Vagina (tissue), 2 donors: ENCODE data around the gene ATG4B. TPM values are rescaled to one million over a fixed set of nuclear protein-coding genes. Genes with fewer than 3 reads are reported as not detected.

Experiments
- DNase-seq, 2 donors: peaks; one replicate each; pipeline ENCODE4 v3.0.0-alpha.2; 2017; ENCODE audit errors: extremely low spot score in 2 of 2
- H3K27ac ChIP-seq: fragments of 200-600 bp; sonication (generic); one replicate; pipeline ENCODE4 v1.5.1; 2019
- H3K27me3 ChIP-seq: fragments of 200-600 bp; sonication (generic); one replicate; pipeline ENCODE4 v1.5.1; 2019
- H3K36me3 ChIP-seq, 2 donors: fragments of 200-600 bp; sonication (generic); one replicate each; pipeline ENCODE4 v1.5.1; 2017 to 2019
- H3K4me1 ChIP-seq: fragments of 200-600 bp; sonication (generic); one replicate; pipeline ENCODE4 v1.5.1; 2019
- H3K4me3 ChIP-seq, 2 donors: fragments of 200-600 bp; sonication (generic); 1 replicate in 1 of 2; 2 replicates in 1 of 2; pipeline ENCODE4 v1.5.1; 2016 to 2019
- H3K9me3 ChIP-seq: fragments of 200-600 bp; sonication (generic); one replicate; pipeline ENCODE4 v1.5.1; 2019
- POLR2A ChIP-seq, 2 donors: fragments of 450-650 bp; IDR thresholded peaks; one replicate each; pipeline ENCODE4 v1.6.1; 2017; ENCODE audit warnings: antibody characterized with exemption in 2 of 2, mild to moderate bottlenecking in 2 of 2, moderate library complexity in 2 of 2
- POLR2AphosphoS5 ChIP-seq, 2 donors: sonication (generic); formaldehyde crosslinking; IDR thresholded peaks; one replicate each; pipeline ENCODE4 v1.9.0; 2017; ENCODE audit warnings: antibody characterized with exemption in 2 of 2, mild to moderate bottlenecking in 2 of 2, low read depth in 1 of 2; ENCODE audit not compliant: insufficient read depth in 1 of 2
- intact Hi-C: fragments of 100-400 bp; cut with DNase I; formaldehyde crosslinking; loops from one replicate; pipeline ENCODE4 v1.15.1; 2023
- total RNA-seq: library from RNA; depleted of rRNA; stranded (reverse); fragments of >200 nt; gene quantifications from one replicate; pipeline ENCODE4 v1.2.3, GENCODE V29; 2016
- TF ChIP-seq, protein P1 (sequence below), 3 experiments: fragments of 450-650 bp in 2 of 3; fragments of 200-600 bp in 1 of 3; sonication (generic) in 1 of 3; IDR thresholded peaks; one replicate each; pipeline ENCODE4 v1.5.1; 2017 to 2019; ENCODE audit warnings: antibody characterized with exemption in 3 of 3, mild to moderate bottlenecking in 2 of 3, moderate library complexity in 2 of 3

The ATG4B gene
- total RNA-seq, 1 donor from 2014 or later: 104 TPM

DNA sequence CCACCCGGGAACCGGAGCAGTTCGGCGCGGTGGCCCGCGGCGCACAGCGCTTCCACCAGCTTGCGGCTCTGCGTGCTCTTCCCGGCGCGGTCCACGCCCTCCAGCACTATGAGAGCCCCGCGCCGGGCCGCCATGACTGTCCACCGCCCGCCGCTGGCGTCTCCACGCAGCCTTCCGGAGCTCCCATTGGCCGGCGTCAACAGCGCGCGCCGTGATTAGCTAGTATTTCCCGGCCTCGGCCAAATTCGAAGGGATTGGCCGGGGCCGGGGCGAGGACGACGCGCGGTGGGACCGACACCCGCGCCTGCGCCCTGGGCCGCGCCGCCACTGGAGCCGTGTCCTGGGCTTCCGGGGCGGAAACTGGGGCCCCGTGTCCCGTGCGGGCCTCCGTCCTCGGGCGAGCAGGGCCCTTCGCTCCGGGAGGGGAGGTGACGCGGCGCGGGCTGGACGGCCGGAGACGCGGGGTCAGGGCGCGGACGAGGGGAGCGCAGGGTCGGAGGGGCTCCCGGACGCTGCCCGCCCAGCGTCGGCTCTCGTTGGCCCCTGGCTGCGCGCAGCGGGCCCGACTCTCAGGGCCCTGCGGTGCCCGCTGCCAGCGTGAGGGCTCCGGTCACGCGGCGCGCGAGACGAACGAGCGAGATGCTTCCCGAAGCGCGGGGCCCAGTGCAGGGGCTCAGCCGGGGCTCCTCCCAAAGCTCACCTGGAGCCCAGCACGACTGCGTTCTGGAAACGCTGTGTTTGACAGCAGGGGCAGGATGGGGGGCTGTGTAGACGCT lies 49.3 kb downstream of the ATG4B start, which contains the start of gene DTYMK:
DTYMK (minus strand) TSS at position 166 of the 776 bp plus-strand sequence; CDS start at position 134, 32 bp downstream.
- Histone ChIP-seq H3K27me3 (no peaks in the 10 kb centered on the region), H3K9me3 (no peaks in the 10 kb centered on the region), H3K36me3 (peaks cover 0 to 22% of the 10 kb centered on the region in 2 donors), H3K27ac (peak within 1 kb of the TSS; percentile 88), H3K4me3 (peak within 1 kb of the TSS; percentile 80 to 99), H3K4me1 (peaks cover 36% of the 10 kb centered on the region)
- TF ChIP-seq POLR2A (IDR thresholded peaks at IDR 0.05) (peak in 1 of 2 donors; percentile 72), POLR2AphosphoS5 (IDR thresholded peaks at IDR 0.05; ENCODE audit: insufficient read depth in 1 of 2, low read depth in 1 of 2) (peak; percentile 17 to 58)
- TF ChIP-seq, protein P1, sequence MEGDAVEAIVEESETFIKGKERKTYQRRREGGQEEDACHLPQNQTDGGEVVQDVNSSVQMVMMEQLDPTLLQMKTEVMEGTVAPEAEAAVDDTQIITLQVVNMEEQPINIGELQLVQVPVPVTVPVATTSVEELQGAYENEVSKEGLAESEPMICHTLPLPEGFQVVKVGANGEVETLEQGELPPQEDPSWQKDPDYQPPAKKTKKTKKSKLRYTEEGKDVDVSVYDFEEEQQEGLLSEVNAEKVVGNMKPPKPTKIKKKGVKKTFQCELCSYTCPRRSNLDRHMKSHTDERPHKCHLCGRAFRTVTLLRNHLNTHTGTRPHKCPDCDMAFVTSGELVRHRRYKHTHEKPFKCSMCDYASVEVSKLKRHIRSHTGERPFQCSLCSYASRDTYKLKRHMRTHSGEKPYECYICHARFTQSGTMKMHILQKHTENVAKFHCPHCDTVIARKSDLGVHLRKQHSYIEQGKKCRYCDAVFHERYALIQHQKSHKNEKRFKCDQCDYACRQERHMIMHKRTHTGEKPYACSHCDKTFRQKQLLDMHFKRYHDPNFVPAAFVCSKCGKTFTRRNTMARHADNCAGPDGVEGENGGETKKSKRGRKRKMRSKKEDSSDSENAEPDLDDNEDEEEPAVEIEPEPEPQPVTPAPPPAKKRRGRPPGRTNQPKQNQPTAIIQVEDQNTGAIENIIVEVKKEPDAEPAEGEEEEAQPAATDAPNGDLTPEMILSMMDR (IDR thresholded peaks at IDR 0.05): peak in 1 of 3 experiments; percentile 1
- peak in 1 of 2 donors; percentile 95 for DNase-seq
- intact Hi-C loops: loop anchor here (2.0 kb wide), 1 partner anchor 16 kb away; the partner anchor contains the start of gene ING5

DNA sequence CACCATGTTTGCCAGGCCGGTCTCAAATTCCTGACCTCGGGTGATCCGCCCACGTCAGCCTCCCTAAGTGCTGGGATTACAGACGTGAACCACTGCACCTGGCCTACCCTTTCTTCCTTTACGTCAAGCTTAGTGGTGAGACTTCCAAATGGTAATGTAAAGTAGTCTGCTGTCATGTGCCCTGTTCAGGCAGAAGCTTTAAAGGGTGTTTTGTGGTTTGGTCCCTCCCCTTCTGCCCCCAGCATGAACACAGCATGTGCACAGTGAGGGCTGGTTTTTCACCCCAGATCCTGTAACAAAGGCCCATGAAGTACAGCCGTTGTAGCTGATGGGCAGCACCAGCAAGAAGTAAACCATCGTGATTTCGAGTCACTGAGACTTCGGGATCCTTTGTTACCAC lies 51.8 kb downstream of the ATG4B start:
- intact Hi-C loops: no loop called here
- peaks cover 0 to 30% of the 10 kb centered on the region in 2 donors for H3K36me3 ChIP-seq
- H3K9me3 ChIP-seq: no peaks in the 10 kb centered on the region

DNA sequence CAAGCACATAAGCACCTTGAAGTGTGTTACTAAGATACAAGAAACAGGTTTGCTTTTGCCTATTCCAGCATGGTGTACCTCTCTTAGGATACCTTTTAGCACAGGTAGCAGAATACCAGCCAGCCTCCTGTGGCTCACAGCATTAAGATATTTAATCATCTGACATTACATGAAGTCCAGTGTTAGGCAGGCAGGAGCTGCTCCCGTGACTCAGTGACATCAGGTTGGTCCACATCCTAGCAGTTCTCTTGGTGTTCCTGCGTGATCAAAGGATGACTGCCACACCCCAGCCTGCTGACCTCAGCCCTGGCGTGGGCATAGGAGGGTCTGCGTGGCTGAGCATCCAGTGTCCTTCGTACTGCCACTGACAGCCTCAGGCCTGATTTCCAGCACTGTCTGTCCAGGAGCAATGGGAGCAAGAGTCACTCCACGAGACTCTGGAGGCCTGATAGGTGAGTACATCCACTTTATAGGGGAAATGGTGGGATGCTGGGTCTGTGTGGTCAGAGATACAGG lies 52.8 kb downstream of the ATG4B start:
- intact Hi-C loops: no loop called here
- TF ChIP-seq, protein P1 (IDR thresholded peaks at IDR 0.05): no peak
- TF ChIP-seq POLR2AphosphoS5 (IDR thresholded peaks at IDR 0.05; ENCODE audit: insufficient read depth in 1 of 2, low read depth in 1 of 2): no peak
- TF ChIP-seq POLR2A (IDR thresholded peaks at IDR 0.05): no peak
- Histone ChIP-seq H3K9me3 (no peaks in the 10 kb centered on the region), H3K27ac (no peak overlapping the region), H3K36me3 (peaks cover 0 to 32% of the 10 kb centered on the region in 2 donors), H3K4me3 (no peak overlapping the region), H3K4me1 (peaks cover 36% of the 10 kb centered on the region), H3K27me3 (no peaks in the 10 kb centered on the region)
- DNase-seq: no peak

More for the DNA sequence above, 51.8 kb downstream of the ATG4B start:
- TF ChIP-seq POLR2A (IDR thresholded peaks at IDR 0.05) (no peak), POLR2AphosphoS5 (IDR thresholded peaks at IDR 0.05; ENCODE audit: insufficient read depth in 1 of 2, low read depth in 1 of 2) (no peak)
- TF ChIP-seq, protein P1 (IDR thresholded peaks at IDR 0.05): no peak
- Histone ChIP-seq H3K4me3 (no peak overlapping the region), H3K27ac (no peak overlapping the region), H3K4me1 (peaks cover 36% of the 10 kb centered on the region), H3K27me3 (no peaks in the 10 kb centered on the region)
- DNase-seq: no peak

DNA sequence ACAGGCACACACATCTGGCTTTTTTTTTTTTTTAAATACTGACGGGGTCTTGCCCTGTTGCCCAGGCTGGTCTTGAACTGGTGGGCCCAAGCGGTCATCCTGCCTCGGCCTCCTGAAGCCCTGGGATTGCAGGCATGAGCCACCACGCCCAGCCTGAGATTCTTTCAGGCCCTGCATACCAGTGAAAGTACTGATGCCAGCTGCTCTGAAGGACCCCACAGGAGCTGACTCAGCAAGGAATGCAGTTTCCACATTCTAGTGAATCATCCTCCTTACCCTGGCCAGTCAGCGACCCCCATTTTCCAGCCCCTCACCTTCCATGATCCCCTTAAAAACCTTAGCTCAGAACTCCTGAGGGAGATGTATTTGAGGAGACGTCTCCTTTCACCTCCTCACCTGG lies 55.0 kb downstream of the ATG4B start:
- no peak overlapping the region for H3K27ac ChIP-seq
- DNase-seq: no peak
- H3K27me3 ChIP-seq: no peaks in the 10 kb centered on the region
- no peaks in the 10 kb centered on the region for H3K9me3 ChIP-seq
- intact Hi-C loops: no loop called here
- no peak overlapping the region for H3K4me3 ChIP-seq
- peaks cover 24% of the 10 kb centered on the region for H3K4me1 ChIP-seq
- H3K36me3 ChIP-seq: peaks cover 0 to 32% of the 10 kb centered on the region in 2 donors
- TF ChIP-seq POLR2A (IDR thresholded peaks at IDR 0.05): no peak
- TF ChIP-seq POLR2AphosphoS5 (IDR thresholded peaks at IDR 0.05; ENCODE audit: insufficient read depth in 1 of 2, low read depth in 1 of 2): no peak

DNA sequence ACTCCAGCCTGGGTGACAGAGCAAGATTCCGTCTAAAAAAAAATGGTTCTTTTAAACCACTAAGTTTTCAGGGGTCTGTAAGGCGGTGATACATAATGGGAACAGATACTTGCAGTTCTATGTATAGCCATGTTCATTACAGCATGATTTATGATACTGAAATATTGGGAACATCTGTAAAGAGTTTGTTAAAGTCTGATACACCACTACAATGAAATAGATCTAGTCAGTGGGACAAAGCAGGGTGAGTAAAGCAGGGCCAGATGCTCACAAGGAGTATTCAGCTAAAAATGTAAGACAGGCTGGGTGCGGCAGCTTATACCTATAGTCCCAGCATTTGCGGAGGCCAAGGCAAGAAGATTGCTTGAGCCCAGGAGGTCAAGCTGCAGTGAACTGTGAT lies 58.2 kb downstream of the ATG4B start:
- Histone ChIP-seq H3K36me3 (peaks cover 0 to 21% of the 10 kb centered on the region in 2 donors), H3K27ac (no peak overlapping the region), H3K9me3 (no peaks in the 10 kb centered on the region), H3K4me1 (peaks cover 4% of the 10 kb centered on the region), H3K4me3 (no peak overlapping the region), H3K27me3 (no peaks in the 10 kb centered on the region)
- DNase-seq: no peak
- TF ChIP-seq, protein P1 (IDR thresholded peaks at IDR 0.05): no peak
- TF ChIP-seq POLR2AphosphoS5 (IDR thresholded peaks at IDR 0.05; ENCODE audit: insufficient read depth in 1 of 2, low read depth in 1 of 2): no peak
- no peak for TF ChIP-seq POLR2A (IDR thresholded peaks at IDR 0.05)
- intact Hi-C loops: no loop called here
